Measurements from ENCODE around the gene DNAJC17. TPM values are rescaled to one million over a fixed set of nuclear protein-coding genes. Genes with fewer than 3 reads are reported as not detected.

DNAJC17 gene
- total RNA-seq, 1 experiment from 2014 or later = 39.3 TPM

DNA sequence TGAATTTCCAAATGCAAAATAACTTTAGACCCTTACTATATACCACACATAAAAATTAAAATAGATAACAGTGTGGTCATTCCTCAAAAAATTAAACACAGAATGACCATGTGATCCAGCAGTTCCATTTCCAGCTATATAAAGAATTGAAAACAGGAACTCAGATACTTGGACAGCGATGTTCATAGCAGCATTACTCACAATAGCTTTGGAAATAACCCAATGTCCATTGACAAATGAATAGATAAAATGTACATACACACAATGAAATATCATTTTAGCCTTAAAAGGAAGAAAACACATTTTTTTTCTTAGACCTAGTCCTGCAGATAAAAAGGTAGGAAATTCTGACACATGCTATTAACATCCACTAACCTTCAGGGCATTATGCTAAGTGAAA lies 85.6 kb downstream of the DNAJC17 start:
- H3K27me3 ChIP-seq (ENCODE audit: control insufficient read depth, insufficient read depth, low read length) = no peaks in the 10 kb centered on the region
- no peaks in the 10 kb centered on the region for H3K4me1 ChIP-seq (ENCODE audit: control insufficient read depth, insufficient read depth, low read length)
- CTCF ChIA-PET = no interaction called here
- in situ Hi-C loops (cut with HindIII; ENCODE audit: low pct_unique_long_range_greater_than_20kb, low sequenced_read_pairs) (no loop called here), intact Hi-C loops (cut with micrococcal nuclease; ENCODE audit: unreplicated experiment) (no loop called here)
- H3K36me3 ChIP-seq (ENCODE audit: control insufficient read depth, insufficient read depth, low read length) = no peaks in the 10 kb centered on the region
- no peak overlapping the region for H3K4me3 ChIP-seq (ENCODE audit: low read depth in 2 of 2, low read length in 2 of 2)
- DNase-seq (ENCODE audit: low read depth, low spot score) (no peak), ATAC-seq (no peak)
- TF ChIP-seq SIN3A (IDR thresholded peaks at IDR 0.05; ENCODE audit: borderline replicate concordance, insufficient read depth, low read depth, low read length) (no peak), TCF7L2 (IDR thresholded peaks at IDR 0.05; ENCODE audit: low read depth, low read length) (no peak), POLR2AphosphoS5 (IDR thresholded peaks at IDR 0.05; ENCODE audit: low read depth, low read length) (no peak)
- TF ChIP-seq, protein P1, sequence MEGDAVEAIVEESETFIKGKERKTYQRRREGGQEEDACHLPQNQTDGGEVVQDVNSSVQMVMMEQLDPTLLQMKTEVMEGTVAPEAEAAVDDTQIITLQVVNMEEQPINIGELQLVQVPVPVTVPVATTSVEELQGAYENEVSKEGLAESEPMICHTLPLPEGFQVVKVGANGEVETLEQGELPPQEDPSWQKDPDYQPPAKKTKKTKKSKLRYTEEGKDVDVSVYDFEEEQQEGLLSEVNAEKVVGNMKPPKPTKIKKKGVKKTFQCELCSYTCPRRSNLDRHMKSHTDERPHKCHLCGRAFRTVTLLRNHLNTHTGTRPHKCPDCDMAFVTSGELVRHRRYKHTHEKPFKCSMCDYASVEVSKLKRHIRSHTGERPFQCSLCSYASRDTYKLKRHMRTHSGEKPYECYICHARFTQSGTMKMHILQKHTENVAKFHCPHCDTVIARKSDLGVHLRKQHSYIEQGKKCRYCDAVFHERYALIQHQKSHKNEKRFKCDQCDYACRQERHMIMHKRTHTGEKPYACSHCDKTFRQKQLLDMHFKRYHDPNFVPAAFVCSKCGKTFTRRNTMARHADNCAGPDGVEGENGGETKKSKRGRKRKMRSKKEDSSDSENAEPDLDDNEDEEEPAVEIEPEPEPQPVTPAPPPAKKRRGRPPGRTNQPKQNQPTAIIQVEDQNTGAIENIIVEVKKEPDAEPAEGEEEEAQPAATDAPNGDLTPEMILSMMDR (IDR thresholded peaks at IDR 0.05) = no peak
- TF ChIP-seq, protein P2, sequence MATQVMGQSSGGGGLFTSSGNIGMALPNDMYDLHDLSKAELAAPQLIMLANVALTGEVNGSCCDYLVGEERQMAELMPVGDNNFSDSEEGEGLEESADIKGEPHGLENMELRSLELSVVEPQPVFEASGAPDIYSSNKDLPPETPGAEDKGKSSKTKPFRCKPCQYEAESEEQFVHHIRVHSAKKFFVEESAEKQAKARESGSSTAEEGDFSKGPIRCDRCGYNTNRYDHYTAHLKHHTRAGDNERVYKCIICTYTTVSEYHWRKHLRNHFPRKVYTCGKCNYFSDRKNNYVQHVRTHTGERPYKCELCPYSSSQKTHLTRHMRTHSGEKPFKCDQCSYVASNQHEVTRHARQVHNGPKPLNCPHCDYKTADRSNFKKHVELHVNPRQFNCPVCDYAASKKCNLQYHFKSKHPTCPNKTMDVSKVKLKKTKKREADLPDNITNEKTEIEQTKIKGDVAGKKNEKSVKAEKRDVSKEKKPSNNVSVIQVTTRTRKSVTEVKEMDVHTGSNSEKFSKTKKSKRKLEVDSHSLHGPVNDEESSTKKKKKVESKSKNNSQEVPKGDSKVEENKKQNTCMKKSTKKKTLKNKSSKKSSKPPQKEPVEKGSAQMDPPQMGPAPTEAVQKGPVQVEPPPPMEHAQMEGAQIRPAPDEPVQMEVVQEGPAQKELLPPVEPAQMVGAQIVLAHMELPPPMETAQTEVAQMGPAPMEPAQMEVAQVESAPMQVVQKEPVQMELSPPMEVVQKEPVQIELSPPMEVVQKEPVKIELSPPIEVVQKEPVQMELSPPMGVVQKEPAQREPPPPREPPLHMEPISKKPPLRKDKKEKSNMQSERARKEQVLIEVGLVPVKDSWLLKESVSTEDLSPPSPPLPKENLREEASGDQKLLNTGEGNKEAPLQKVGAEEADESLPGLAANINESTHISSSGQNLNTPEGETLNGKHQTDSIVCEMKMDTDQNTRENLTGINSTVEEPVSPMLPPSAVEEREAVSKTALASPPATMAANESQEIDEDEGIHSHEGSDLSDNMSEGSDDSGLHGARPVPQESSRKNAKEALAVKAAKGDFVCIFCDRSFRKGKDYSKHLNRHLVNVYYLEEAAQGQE (IDR thresholded peaks at IDR 0.05; ENCODE audit: insufficient read depth in 1 of 2, low read depth in 2 of 2, low read length in 1 of 2) = no peak
- POLR2A ChIA-PET = no interaction called here
- no TSS peak for BruUV-seq (replicated peaks)
- H3K27ac ChIP-seq (ENCODE audit: low read length) = no peak overlapping the region
- no peaks in the 10 kb centered on the region for H3K9me3 ChIP-seq (ENCODE audit: control insufficient read depth, insufficient read depth, low read depth, low read length)

DNA sequence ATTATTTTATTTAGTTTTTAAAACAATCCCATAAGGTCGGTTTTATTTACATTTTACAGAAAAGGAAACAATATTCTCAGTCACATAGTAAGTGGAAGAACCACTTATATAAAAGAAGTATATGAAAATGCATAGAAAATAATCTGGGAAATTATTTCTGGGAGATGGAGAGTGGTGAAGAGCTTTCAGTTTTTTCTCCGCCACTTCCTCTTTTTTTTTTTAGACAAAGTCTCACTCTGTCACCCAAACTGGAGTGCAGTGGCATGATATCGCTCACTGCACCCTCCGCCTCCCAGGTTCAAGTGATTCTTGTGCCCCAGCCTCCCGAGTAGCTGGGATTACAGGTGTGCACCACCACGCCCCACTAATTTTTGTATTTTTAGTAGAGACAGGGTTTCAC lies 91.1 kb downstream of the DNAJC17 start:
- Histone ChIP-seq H3K27me3 (ENCODE audit: control insufficient read depth, insufficient read depth, low read length) (no peaks in the 10 kb centered on the region), H3K27ac (ENCODE audit: low read length) (no peak overlapping the region), H3K4me1 (ENCODE audit: control insufficient read depth, insufficient read depth, low read length) (no peaks in the 10 kb centered on the region), H3K4me3 (ENCODE audit: low read depth in 2 of 2, low read length in 2 of 2) (no peak overlapping the region), H3K9me3 (ENCODE audit: control insufficient read depth, insufficient read depth, low read depth, low read length) (no peaks in the 10 kb centered on the region), H3K36me3 (ENCODE audit: control insufficient read depth, insufficient read depth, low read length) (peaks cover 6% of the 10 kb centered on the region; the same call in 1 of the 2 replicates)
- POLR2A ChIA-PET = no interaction called here
- intact Hi-C loops (cut with micrococcal nuclease; ENCODE audit: unreplicated experiment) = no loop called here
- ATAC-seq (no peak), DNase-seq (ENCODE audit: low read depth, low spot score) (no peak)
- CTCF ChIA-PET = interaction anchor here (0.7 kb wide), 1 partner anchor 70 kb away, joined by 4 read pairs; no protein-coding TSS in a partner anchor
- in situ Hi-C loops (cut with HindIII; ENCODE audit: low pct_unique_long_range_greater_than_20kb, low sequenced_read_pairs) = no loop called here
- no TSS peak for BruUV-seq (replicated peaks)
- TF ChIP-seq, protein P2 (IDR thresholded peaks at IDR 0.05; ENCODE audit: insufficient read depth in 1 of 2, low read depth in 2 of 2, low read length in 1 of 2) = no peak
- no peak for TF ChIP-seq POLR2AphosphoS5 (IDR thresholded peaks at IDR 0.05; ENCODE audit: low read depth, low read length)
- TF ChIP-seq SIN3A (IDR thresholded peaks at IDR 0.05; ENCODE audit: borderline replicate concordance, insufficient read depth, low read depth, low read length) = no peak
- TF ChIP-seq TCF7L2 (IDR thresholded peaks at IDR 0.05; ENCODE audit: low read depth, low read length) = no peak
- TF ChIP-seq, protein P1 (IDR thresholded peaks at IDR 0.05) = no peak

Other genes with a start within 250 kb of the DNAJC17 start
- 29.8 TPM for gene CCDC32, start 242.4 kb downstream of the DNAJC17 start, total RNA-seq (2021; ENCODE audit: unreplicated experiment)
- 17.5 TPM for gene RPUSD2, start 238.2 kb downstream of the DNAJC17 start, total RNA-seq (2021; ENCODE audit: unreplicated experiment)
- 28.9 TPM for gene KNL1, start 213.2 kb downstream of the DNAJC17 start, total RNA-seq (2021; ENCODE audit: unreplicated experiment)
- 30.3 TPM for gene RAD51, start 112.3 kb downstream of the DNAJC17 start, total RNA-seq (2021; ENCODE audit: unreplicated experiment)
- 33.2 TPM for gene RMDN3, start 52.2 kb downstream of the DNAJC17 start, total RNA-seq (2021; ENCODE audit: unreplicated experiment)
- gene GCHFR, start 43.4 kb downstream of the DNAJC17 start, total RNA-seq (2021; ENCODE audit: unreplicated experiment) = 37.2 TPM
- gene C15orf62, start 37.5 kb downstream of the DNAJC17 start, total RNA-seq (2021; ENCODE audit: unreplicated experiment) = 0.33 TPM
- 39.5 TPM for gene ZFYVE19, start 384 bp downstream of the DNAJC17 start, total RNA-seq (2021; ENCODE audit: unreplicated experiment)
- 0.64 TPM for gene PPP1R14D, start 21.2 kb upstream of the DNAJC17 start, total RNA-seq (2021; ENCODE audit: unreplicated experiment)
- gene SPINT1, start 36.6 kb upstream of the DNAJC17 start, total RNA-seq (2021; ENCODE audit: unreplicated experiment) = 32.7 TPM
- 4.2 TPM for gene RHOV, start 66.8 kb upstream of the DNAJC17 start, total RNA-seq (2021; ENCODE audit: unreplicated experiment)
- gene VPS18, start 87.0 kb upstream of the DNAJC17 start, total RNA-seq (2021; ENCODE audit: unreplicated experiment) = 46.7 TPM
- 0.31 TPM for gene DLL4, start 121.9 kb upstream of the DNAJC17 start, total RNA-seq (2021; ENCODE audit: unreplicated experiment)
- gene CHAC1, start 146.0 kb upstream of the DNAJC17 start, total RNA-seq (2021; ENCODE audit: unreplicated experiment) = 15.5 TPM